KMS-11 (cell line): Measurements from ENCODE around the gene CACNA2D1.
"Not testable (repeated sequence)": the region's sequence is repeated elsewhere in the genome, so short reads cannot be mapped to it uniquely, and the experiment has no call there.

Source experiments
- H2AFZ ChIP-seq: fragments of 200-600 bp; sonication (generic); 2 replicates; pipeline ENCODE4 v1.6.1; 2016; ENCODE audit warnings: antibody characterized with exemption, mixed run types, low read depth
- H3K27ac ChIP-seq: fragments of 200-600 bp; sonication (generic); 2 replicates; pipeline ENCODE4 v1.6.1; 2016; ENCODE audit warnings: mild to moderate bottlenecking, mixed run types
- H3K27me3 ChIP-seq: fragments of 200-600 bp; sonication (generic); 2 replicates; pipeline ENCODE4 v1.6.1; 2017; ENCODE audit warnings: mild to moderate bottlenecking, low read depth, mixed run types, moderate library complexity; ENCODE audit not compliant: insufficient read depth
- H3K36me3 ChIP-seq: fragments of 200-600 bp; sonication (generic); 2 replicates; pipeline ENCODE4 v1.6.1; 2017; ENCODE audit warnings: mild to moderate bottlenecking, mixed run types; ENCODE audit not compliant: insufficient read depth
- H3K4me1 ChIP-seq: fragments of 200-600 bp; sonication (generic); 2 replicates; pipeline ENCODE4 v1.6.1; 2016; ENCODE audit warnings: mild to moderate bottlenecking, low read depth, mixed run types; ENCODE audit not compliant: poor library complexity, severe bottlenecking
- H3K4me2 ChIP-seq: fragments of 200-600 bp; sonication (generic); 2 replicates; pipeline ENCODE4 v1.7.0; 2016; ENCODE audit warnings: mild to moderate bottlenecking, mixed run types
- H3K4me3 ChIP-seq: fragments of 200-600 bp; sonication (generic); IDR thresholded peaks from 2 replicates; pipeline ENCODE4 v1.6.1; 2017; ENCODE audit warnings: low read depth, low read length, mixed read lengths; ENCODE audit not compliant: insufficient read depth
- H3K79me2 ChIP-seq: fragments of 200-600 bp; sonication (generic); 2 replicates; pipeline ENCODE4 v1.6.1; 2016; ENCODE audit warnings: low read depth, mixed run types; ENCODE audit not compliant: insufficient read depth
- H3K9ac ChIP-seq: fragments of 200-600 bp; sonication (generic); 2 replicates; pipeline ENCODE4 v1.6.1; 2016; ENCODE audit warnings: mild to moderate bottlenecking, mixed run types
- H4K20me1 ChIP-seq: fragments of 200-600 bp; sonication (generic); 2 replicates; pipeline ENCODE4 v1.6.1; 2016; ENCODE audit warnings: mild to moderate bottlenecking, mixed run types; ENCODE audit not compliant: insufficient read depth
- CTCF ChIP-seq: fragments of 200-600 bp; sonication (generic); conservative IDR thresholded peaks from 2 replicates; pipeline ENCODE4 v1.6.1; 2017; ENCODE audit warnings: low read depth, mild to moderate bottlenecking, antibody characterized with exemption, low read length, moderate library complexity, mixed read lengths

The CACNA2D1 gene

GRCh38 chr7:82015751-82016150, 427.8 kb downstream of the CACNA2D1 start:
- TF ChIP-seq CTCF, result no peak
- Histone ChIP-seq H3K4me1 (peaks cover 32% of the 10 kb centered on the region), H3K4me3 (no peak overlapping the region), H3K4me2 (0 out of 2 replicates have a peak overlapping the region, but pooled peaks have one; percentile 2), H3K27ac (no peak overlapping the region), H3K79me2 (no peaks in the 10 kb centered on the region), H3K9ac (no peak overlapping the region), H4K20me1 (no peaks in the 10 kb centered on the region), H2AFZ (no peak overlapping the region), H3K36me3 (no peaks in the 10 kb centered on the region), H3K27me3 (no peaks in the 10 kb centered on the region)

- H4K20me1 ChIP-seq, H3K4me2 ChIP-seq, H3K79me2 ChIP-seq, H3K27me3 ChIP-seq, H3K36me3 ChIP-seq, H3K9ac ChIP-seq, H3K4me3 ChIP-seq, H2AFZ ChIP-seq, H3K27ac ChIP-seq: not testable (repeated sequence)
- H3K4me1 ChIP-seq, result peaks cover 32% of the 10 kb centered on the region
Measured at GRCh38 chr7:82014574-82014973, 429.0 kb downstream of the CACNA2D1 start.

GRCh38 chr7:82012453-82012852, 431.1 kb downstream of the CACNA2D1 start:
- no peak overlapping the region for H3K27ac ChIP-seq
- no peaks in the 10 kb centered on the region for H3K36me3 ChIP-seq
- peaks cover 20% of the 10 kb centered on the region for H3K4me1 ChIP-seq
- H3K9ac ChIP-seq, result no peak overlapping the region
- H3K27me3 ChIP-seq, result no peaks in the 10 kb centered on the region
- H3K79me2 ChIP-seq, result no peaks in the 10 kb centered on the region
- H2AFZ ChIP-seq, result no peak overlapping the region
- no peak overlapping the region for H3K4me2 ChIP-seq
- TF ChIP-seq CTCF, result no peak
- H4K20me1 ChIP-seq, result no peaks in the 10 kb centered on the region
- no peak overlapping the region for H3K4me3 ChIP-seq

- H3K4me1 ChIP-seq, result peaks cover 8% of the 10 kb centered on the region
- no peaks in the 10 kb centered on the region for H3K79me2 ChIP-seq
- no peak overlapping the region for H3K4me3 ChIP-seq
- H3K9ac ChIP-seq, result no peak overlapping the region
- H3K4me2 ChIP-seq, result no peak overlapping the region
- no peaks in the 10 kb centered on the region for H4K20me1 ChIP-seq
- H3K27ac ChIP-seq, result no peak overlapping the region
- no peaks in the 10 kb centered on the region for H3K27me3 ChIP-seq
- no peaks in the 10 kb centered on the region for H3K36me3 ChIP-seq
- no peak for TF ChIP-seq CTCF
- H2AFZ ChIP-seq, result no peak overlapping the region
Measured at GRCh38 chr7:82010416-82010815, 433.2 kb downstream of the CACNA2D1 start.

- H4K20me1 ChIP-seq, result no peaks in the 10 kb centered on the region
- no peaks in the 10 kb centered on the region for H3K27me3 ChIP-seq
- no peak overlapping the region for H3K27ac ChIP-seq
- no peak for TF ChIP-seq CTCF
- H3K4me1 ChIP-seq, result peaks cover 13% of the 10 kb centered on the region
- no peak overlapping the region for H3K9ac ChIP-seq
- H3K79me2 ChIP-seq, result no peaks in the 10 kb centered on the region
- no peak overlapping the region for H2AFZ ChIP-seq
- H3K4me3 ChIP-seq, result no peak overlapping the region
- H3K36me3 ChIP-seq, result no peaks in the 10 kb centered on the region
- H3K4me2 ChIP-seq, result no peak overlapping the region
Measured at GRCh38 chr7:82007315-82007714, 436.3 kb downstream of the CACNA2D1 start.
